GM18508 (cell line): ENCODE data around the gene EMP1.

Experiments used
- ATAC-seq: cut with Tn5 transposase; IDR thresholded peaks from one replicate; pipeline ENCODE4 v1.9.1; 2021; ENCODE audit warnings: moderate number of reproducible peaks; ENCODE audit not compliant: insufficient read depth, unreplicated experiment

EMP1 gene

DNA sequence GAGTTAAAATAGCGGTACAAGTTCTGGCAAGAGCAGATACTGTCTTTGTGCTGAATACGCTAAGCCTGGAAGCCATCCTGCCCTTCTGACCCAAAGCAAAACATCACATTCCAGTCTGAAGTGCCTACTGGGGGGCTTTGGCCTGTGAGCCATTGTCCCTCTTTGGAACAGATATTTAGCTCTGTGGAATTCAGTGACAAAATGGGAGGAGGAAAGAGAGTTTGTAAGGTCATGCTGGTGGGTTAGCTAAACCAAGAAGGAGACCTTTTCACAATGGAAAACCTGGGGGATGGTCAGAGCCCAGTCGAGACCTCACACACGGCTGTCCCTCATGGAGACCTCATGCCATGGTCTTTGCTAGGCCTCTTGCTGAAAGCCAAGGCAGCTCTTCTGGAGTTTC lies 18.5 kb downstream of the EMP1 start:
- ATAC-seq = no peak

DNA sequence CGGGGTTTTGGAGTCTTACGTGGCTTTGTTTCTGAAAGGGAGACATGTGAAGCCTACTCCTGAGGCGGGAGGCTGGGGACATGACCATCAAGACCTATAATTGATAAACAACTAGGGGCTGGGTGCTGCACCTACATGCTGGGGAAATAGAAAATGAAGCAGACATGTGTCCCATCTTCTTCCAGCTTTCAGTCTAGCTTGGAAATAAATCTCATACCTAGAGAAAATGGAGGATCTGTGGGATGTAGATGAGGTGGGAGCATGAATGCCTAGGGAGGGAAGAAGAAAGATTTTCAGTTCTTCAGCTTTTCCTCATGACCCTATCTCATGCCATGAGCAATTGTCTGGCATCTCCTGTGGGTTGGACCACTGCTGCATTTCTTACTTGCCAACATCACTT lies 22.1 kb downstream of the EMP1 start:
- ATAC-seq = no peak

- no peak for ATAC-seq
Observed at GRCh38 chr12:13219320-13219719, 22.8 kb downstream of the EMP1 start.

DNA sequence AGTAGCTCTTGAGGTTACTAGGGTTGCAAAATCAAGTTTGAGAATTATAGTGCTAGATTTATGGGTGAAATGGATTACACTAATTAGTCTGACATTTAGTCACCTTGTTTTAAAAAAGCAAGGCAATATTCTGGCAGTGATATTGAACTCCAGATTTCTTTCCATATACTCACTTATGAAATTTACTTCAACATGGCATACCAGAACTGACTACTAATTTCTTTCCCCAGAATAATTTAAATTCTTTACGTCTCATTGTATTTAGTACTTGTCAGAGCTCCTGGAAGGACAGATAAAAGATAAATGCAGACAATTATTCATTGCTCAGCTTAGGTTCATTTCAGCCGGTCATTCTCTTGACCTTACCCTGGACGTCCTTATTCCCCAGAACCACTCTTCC lies 24.3 kb downstream of the EMP1 start:
- ATAC-seq = no peak

DNA sequence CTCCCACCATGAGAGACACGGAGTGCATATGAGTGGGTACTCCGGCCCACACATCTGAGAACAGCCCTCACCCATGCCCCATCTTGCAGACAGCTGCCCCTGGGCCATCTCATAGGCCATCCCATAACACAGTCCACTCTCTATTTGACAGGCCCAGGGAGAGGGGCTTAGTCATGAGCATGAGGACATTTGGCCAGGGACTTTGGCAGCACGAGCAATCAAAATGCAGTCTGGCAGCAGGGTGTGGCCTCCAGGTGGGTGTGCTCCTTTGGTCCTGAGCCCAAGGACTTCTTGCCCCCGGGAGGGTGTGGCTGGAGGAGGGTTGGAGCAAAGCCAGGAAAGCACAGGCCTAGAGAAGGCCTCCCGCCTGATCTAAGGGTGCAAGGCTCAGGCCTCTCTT lies 25.6 kb downstream of the EMP1 start:
- no peak for ATAC-seq

DNA sequence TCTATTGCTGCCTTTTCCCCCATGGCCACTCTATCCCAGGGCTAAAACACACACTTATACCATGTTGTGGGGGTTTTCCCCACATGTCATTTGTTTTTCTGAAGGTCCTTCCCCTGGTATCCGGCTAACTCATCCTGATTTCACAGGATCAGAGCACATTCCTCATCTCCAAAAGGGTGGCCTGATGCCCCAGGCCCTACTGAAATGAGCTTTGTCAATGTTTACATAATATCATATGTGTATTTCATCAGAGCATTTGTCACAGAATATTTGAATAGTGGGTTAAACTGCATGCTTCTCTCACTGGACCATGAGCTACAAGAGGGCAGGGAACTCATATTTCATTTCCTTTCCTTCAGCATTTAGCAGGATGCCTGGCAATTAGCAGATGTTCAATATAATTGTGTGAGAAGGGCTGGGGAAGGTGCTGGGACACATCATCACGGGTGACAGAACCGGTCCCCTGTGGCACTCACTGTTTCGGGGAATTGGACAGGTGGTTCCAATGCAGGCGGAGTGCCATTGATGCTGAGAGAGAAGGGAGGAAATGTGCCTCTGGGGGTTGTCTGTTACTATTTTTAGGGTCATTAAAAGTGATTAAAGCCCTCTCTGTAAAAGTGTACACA lies 26.8 kb downstream of the EMP1 start:
- no peak for ATAC-seq

GRCh38 chr12:13223941-13224340 lies 27.4 kb downstream of the EMP1 start:
- no peak for ATAC-seq

- no peak for ATAC-seq
Observed at GRCh38 chr12:13227191-13227590, 30.7 kb downstream of the EMP1 start.

DNA sequence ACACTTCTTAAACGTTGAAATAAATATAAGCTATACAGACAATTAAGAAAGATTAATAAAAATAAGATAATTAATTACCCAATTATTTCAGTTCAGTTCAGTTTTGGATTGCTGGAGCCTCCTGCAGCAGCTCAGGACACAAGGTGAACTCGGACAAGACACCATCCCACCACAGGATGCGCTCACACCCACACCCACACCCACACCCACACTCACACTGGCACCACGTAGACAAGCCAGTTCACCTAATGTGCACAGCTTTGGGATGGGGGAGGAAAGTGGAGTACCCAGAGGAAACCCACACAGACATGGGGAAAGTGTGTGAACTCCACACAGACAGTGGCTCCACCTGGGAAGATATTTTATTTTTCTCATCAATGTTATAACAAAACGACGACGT lies 32.1 kb downstream of the EMP1 start:
- no peak for ATAC-seq

GRCh38 chr12:13229504-13229903 lies 33.0 kb downstream of the EMP1 start:
- ATAC-seq = no peak

DNA sequence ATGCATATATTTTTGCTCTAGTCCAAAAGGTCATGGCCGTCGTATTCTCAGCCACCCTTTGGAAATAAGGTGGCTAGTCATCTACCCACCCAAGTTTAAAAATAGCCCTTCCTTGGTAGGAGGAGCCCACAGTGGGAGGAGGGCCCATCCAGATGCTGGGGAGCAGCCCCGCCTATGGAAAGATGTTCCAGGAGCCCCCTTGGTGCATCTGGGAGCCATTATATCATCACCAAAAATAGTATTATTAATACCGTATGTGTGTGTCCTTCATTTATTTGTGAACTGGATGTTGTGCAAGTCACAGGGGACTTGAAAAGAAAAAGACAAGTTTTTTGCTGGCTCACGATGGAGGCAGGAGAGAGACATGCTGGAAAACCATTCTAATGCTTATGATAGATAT lies 34.0 kb downstream of the EMP1 start:
- no peak for ATAC-seq

- no peak for ATAC-seq
Observed at GRCh38 chr12:13233830-13234641, 37.5 kb downstream of the EMP1 start.

DNA sequence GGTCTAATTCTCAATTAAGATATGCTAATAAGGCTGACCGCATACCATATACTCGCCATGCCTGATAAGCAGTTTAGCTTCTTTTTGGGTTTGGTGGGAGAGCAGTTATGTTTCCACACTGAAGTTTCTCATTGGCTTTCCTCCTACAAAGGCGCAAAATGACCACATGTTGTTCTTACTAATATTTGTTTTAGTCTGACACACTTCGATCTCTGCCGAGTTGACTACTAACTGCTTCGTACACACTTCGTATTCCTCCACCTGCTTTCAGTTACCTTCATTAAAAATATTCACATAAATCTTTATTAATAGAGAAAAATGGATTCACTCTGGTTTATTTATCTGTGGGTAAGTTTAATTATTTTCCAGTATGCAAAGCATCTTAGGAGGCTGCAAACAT lies 41.7 kb downstream of the EMP1 start:
- ATAC-seq = no peak

DNA sequence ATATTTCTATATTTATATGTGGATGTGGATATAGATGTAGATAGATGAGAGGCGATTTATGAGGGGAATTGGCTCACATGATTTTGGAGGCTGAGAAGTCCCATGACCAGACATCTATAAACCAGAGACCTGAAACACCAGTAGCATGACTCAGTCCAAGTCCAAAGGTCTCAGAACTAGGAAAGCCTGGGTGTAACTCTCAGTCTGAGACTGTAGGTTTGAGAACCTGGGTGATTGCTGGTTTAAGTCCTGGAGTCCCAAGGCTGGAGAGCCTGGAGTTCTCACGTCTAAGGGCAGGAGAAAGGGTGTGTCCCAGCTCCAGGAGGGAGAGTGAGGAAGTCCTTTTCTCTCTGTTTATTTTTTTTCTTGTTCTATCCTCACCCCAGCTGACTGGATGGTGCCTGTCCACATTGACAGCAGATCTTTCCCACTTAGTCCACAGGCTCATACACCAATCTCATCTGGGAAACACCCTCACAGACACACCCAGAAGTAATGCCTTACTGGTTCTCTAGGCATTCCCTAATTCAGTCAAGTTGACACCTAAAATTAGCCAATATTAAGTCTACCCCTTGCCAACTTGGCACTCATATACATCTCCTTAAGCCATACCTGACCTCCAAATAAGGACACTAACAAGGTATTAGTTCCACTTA lies 45.4 kb downstream of the EMP1 start:
- no peak for ATAC-seq

- ATAC-seq = no peak
Observed at GRCh38 chr12:13242936-13243335, 46.4 kb downstream of the EMP1 start.

DNA sequence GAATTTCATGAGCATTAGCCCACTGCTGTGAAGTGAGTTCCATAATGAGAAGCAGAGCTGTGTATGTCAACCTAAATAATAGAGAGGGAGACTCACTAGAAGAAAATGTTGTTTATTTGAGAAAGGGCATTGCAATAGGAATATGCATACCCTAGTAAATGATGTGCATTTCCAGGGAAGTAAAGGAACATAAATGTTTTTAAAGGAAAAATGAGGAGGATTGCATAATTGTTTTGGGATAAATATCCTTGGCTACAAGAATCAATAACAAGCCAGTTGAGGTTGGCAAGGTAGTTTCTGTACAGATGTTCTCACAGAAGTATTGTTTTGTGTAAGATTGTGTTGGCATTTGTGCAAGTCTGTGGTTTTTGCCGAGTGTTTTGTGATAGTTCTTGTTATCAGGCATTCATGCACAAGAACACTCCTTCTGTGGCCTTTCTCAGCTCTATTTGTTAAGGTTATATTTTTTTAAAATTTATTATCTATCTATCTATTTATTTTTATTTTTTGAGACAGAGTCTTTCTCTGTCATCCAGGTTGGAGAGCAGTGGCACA lies 47.1 kb downstream of the EMP1 start:
- ATAC-seq = no peak

DNA sequence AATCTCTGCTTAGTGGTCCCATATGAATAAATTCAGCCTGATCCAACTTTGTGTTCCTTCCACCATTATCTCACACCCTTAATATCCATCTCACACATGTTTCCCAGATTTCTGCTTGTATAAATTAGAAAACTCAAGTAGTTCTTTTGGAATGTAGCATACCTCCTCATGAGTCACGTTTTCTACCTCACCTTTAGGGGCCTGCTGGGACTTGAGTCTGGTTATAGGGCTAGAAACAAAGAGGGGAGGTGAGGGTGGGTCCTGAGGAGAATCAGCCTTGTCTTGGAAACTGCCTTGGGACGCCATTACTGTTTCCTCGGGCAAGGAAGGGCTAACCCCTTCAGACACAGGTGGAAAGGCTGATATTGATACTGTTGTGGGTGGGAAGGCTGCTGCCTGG lies 51.1 kb downstream of the EMP1 start:
- ATAC-seq = no peak

DNA sequence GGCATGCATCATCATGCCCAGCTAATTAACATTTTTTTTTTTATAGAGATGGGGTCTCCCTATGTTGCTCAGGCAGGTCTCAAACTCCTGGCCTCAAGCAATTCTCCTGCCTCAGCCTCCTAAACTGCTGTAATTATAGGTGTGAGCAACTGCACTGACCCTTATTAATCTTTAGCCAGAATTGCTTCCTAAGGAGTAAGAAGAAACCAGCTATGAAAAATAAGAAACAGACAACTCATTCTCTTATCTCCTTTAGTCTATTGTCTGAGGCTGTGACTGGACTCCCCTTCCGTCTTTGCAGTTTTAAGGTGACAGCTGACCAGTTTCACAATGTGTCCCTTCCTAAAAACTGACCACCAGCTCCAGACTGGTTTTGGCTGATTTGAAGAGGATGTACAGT lies 52.4 kb downstream of the EMP1 start:
- ATAC-seq = no peak

DNA sequence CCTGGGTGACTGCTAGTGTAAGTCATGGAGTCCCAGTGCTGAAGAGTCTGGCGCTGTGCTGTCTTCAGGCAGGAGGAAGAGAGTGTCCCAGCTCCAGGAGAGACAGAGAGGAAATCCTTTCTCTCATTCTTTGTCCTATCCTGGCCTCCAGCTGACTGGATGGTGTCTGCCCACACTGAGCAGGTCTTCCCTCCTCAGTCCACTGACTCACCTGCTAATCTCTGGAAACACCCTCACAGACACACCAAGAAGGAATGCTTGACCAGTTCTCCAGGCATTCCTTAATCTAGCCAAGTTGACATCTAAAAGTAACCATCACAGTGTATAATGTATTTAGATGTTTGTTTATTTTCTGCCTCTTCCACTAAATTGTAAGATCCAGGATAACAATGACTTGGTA lies 53.9 kb downstream of the EMP1 start:
- ATAC-seq = no peak

DNA sequence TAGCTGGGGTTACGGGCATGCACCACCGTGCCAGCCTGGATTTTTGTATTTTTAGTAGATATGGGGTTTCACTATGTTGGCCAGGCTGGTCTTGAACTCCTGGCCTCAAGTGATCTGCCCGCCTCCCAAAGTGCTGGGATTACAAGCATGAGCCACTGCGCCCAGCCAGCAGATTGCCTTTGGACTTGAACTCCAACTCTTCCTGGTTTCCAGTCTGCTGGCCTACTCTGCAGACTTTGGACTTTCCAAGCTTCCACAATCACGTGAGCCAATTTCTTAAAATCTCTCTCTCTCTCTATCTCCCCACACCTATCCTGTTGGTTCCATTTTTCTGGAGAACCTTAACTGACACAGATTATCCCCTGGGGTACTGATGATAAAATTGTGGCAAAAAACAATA lies 55.0 kb downstream of the EMP1 start:
- ATAC-seq = no peak

- no peak for ATAC-seq
Observed at GRCh38 chr12:13252024-13252423, 55.5 kb downstream of the EMP1 start.
